ENCODE results near the gene INPP4B.
A peak's percentile ranks its signal among the peaks of the same experiment; 100 is the strongest.

The INPP4B gene

DNA sequence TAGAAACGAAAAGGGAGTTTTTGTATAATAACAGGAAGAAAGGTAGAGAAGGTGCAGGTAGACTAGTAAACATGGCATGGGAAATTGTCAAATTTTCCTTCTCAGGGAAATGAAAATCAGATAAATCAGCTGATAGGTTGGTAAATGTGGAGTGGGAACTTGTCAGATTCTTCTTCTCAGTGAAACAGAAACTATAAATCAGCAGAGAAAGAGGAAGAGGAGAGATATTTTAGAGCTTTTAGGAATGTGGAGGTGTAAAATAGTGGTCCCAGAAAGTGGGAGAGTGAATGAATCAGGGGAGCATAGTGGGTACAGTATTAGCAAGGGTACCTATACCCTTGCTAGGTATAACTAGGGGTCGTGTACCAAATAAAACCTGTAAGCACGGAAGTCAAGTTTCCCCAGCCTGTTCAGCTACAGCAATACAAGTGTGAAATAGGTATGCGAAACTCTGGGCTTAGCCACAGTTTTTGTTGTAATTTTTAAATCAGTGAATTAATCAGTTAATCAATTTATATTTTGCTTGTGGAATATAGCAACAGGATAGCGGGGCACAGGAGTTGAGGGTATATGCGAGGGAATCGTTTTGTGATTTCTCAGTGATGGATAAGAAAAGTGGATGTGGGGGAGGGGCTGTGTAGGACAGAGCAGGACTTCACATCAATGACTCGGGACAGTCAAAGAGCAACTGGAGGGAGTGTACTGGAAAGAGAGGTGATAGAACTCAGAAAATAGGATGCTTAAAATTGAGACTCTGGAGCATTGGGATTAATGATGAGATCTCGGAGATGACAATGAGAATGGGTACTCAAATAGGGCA, 561.5 kb downstream of the INPP4B start:
- Histone ChIP-seq H3K27me3 (ENCODE audit: insufficient read depth, poor library complexity, severe bottlenecking) (no peaks in the 10 kb centered on the region), H3K36me3 (ENCODE audit: low read depth) (no peaks in the 10 kb centered on the region; the same call in 1 of the 2 replicates), H3K9me3 (ENCODE audit: severe bottlenecking) (no peaks in the 10 kb centered on the region), H3K4me1 (ENCODE audit: insufficient read depth, poor library complexity, severe bottlenecking) (peaks cover 5% of the 10 kb centered on the region), H3K27ac (ENCODE audit: poor library complexity, severe bottlenecking) (no peak overlapping the region), H3K4me3 (ENCODE audit: severe bottlenecking) (no peak overlapping the region)
- DNase-seq (ENCODE audit: low spot score) (no peak), ATAC-seq (ENCODE audit: low read depth) (no peak)
- TF ChIP-seq, protein P1, sequence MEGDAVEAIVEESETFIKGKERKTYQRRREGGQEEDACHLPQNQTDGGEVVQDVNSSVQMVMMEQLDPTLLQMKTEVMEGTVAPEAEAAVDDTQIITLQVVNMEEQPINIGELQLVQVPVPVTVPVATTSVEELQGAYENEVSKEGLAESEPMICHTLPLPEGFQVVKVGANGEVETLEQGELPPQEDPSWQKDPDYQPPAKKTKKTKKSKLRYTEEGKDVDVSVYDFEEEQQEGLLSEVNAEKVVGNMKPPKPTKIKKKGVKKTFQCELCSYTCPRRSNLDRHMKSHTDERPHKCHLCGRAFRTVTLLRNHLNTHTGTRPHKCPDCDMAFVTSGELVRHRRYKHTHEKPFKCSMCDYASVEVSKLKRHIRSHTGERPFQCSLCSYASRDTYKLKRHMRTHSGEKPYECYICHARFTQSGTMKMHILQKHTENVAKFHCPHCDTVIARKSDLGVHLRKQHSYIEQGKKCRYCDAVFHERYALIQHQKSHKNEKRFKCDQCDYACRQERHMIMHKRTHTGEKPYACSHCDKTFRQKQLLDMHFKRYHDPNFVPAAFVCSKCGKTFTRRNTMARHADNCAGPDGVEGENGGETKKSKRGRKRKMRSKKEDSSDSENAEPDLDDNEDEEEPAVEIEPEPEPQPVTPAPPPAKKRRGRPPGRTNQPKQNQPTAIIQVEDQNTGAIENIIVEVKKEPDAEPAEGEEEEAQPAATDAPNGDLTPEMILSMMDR (IDR thresholded peaks at IDR 0.05; ENCODE audit: poor library complexity, severe bottlenecking) = no peak

DNA sequence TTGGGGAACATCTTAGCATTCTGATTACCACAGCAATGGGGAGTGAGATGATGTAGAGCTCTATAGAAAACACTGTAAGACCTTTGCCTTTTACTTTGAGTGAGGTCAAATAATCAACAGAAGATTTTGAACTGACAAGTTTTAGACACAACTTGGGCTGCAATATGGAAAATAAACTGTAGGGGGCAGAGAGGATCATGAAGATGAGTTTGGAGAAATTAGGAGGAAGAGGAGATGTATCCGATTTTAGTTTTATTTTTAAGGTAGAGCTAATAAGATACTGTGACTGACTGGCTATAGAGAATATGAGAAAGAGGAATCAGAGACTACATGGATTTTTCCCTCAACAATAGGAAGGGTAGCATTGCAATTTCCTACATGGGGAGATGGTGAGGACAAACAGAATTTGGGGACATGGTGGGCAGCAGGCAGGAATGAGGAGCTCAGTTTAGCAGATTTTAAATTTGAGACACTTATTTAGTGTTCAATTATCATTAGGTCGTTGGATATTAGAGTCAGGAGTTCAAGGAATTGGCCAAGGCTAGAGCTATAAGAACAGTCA, 563.1 kb downstream of the INPP4B start:
- Histone ChIP-seq H3K9me3 (ENCODE audit: severe bottlenecking) (no peaks in the 10 kb centered on the region), H3K27ac (ENCODE audit: poor library complexity, severe bottlenecking) (no peak overlapping the region), H3K36me3 (ENCODE audit: low read depth) (no peaks in the 10 kb centered on the region; the same call in 1 of the 2 replicates), H3K27me3 (ENCODE audit: insufficient read depth, poor library complexity, severe bottlenecking) (no peaks in the 10 kb centered on the region), H3K4me1 (ENCODE audit: insufficient read depth, poor library complexity, severe bottlenecking) (peaks cover 8% of the 10 kb centered on the region), H3K4me3 (ENCODE audit: severe bottlenecking) (no peak overlapping the region)
- no peak for DNase-seq (ENCODE audit: low spot score)
- TF ChIP-seq, protein P1 (IDR thresholded peaks at IDR 0.05; ENCODE audit: poor library complexity, severe bottlenecking) = peak; percentile 43
- no peak for ATAC-seq (ENCODE audit: low read depth)

DNA sequence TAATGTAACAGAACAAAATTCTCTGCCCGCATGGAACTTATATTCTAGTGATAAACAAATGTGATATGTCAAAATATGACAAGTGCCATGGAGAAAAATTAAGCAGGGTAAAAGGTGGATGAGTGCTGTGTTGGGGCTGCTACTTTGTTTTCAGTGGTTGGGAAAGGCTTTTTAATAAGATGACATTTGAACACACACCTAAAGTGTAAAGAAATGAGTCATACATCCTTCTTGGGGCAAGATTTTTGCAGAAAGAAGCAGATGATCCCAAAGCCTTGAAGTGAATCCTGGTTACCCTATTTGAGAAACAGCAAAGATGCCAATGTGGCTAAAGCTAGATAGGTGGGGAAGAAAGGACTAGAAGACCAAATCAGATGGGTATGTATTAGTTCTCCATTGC, 564.1 kb downstream of the INPP4B start:
- DNase-seq (ENCODE audit: low spot score) (no peak), ATAC-seq (ENCODE audit: low read depth) (peak; percentile 36; the same call in 1 of the 3 replicates)
- TF ChIP-seq, protein P1 (IDR thresholded peaks at IDR 0.05; ENCODE audit: poor library complexity, severe bottlenecking) = no peak

DNA sequence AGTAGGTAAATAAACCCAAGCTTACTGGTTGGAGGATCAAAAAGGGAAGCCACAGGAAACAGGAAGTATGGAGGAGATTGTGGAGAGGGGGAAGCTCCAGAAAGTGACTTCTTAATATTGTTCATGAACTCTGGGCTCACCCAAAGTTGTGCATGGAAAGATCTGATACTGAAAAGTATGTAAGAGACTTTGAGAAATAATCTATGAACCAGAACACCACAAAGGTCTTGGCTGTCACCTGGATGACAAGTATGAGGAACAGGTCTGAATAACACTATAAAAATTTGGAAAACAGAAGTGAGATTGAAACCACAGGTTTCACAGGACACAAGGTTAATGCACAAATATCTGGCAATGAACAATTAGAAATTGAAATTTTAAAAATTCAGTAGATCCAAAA, 567.4 kb downstream of the INPP4B start:
- no peak for DNase-seq (ENCODE audit: low spot score)
- peaks cover 7% of the 10 kb centered on the region; the same call in 1 of the 2 replicates for H3K36me3 ChIP-seq (ENCODE audit: low read depth)
- H3K27ac ChIP-seq (ENCODE audit: poor library complexity, severe bottlenecking) = no peak overlapping the region
- ATAC-seq (ENCODE audit: low read depth) = no peak
- H3K27me3 ChIP-seq (ENCODE audit: insufficient read depth, poor library complexity, severe bottlenecking) = no peaks in the 10 kb centered on the region
- H3K4me3 ChIP-seq (ENCODE audit: severe bottlenecking) = no peak overlapping the region
- TF ChIP-seq, protein P1 (IDR thresholded peaks at IDR 0.05; ENCODE audit: poor library complexity, severe bottlenecking) = no peak
- H3K4me1 ChIP-seq (ENCODE audit: insufficient read depth, poor library complexity, severe bottlenecking) = peaks cover 14% of the 10 kb centered on the region
- H3K9me3 ChIP-seq (ENCODE audit: severe bottlenecking) = no peaks in the 10 kb centered on the region

More for the DNA sequence above, 564.1 kb downstream of the INPP4B start:
- H3K4me1 ChIP-seq (ENCODE audit: insufficient read depth, poor library complexity, severe bottlenecking) = peaks cover 8% of the 10 kb centered on the region
- no peaks in the 10 kb centered on the region for H3K27me3 ChIP-seq (ENCODE audit: insufficient read depth, poor library complexity, severe bottlenecking)
- H3K27ac ChIP-seq (ENCODE audit: poor library complexity, severe bottlenecking) = no peak overlapping the region
- H3K9me3 ChIP-seq (ENCODE audit: severe bottlenecking) = no peaks in the 10 kb centered on the region
- H3K4me3 ChIP-seq (ENCODE audit: severe bottlenecking) = no peak overlapping the region
- no peaks in the 10 kb centered on the region; the same call in 1 of the 2 replicates for H3K36me3 ChIP-seq (ENCODE audit: low read depth)

All from RWPE2 (cell line).